GM18907 (cell line): ENCODE measurements around the gene FUT3.
"Not testable (repeated sequence)": the region's sequence is repeated elsewhere in the genome, so short reads cannot be mapped to it uniquely, and the experiment has no call there.

Source experiments
- ATAC-seq: cut with Tn5 transposase; IDR thresholded peaks from one replicate; pipeline ENCODE4 v1.9.1; 2021; ENCODE audit warnings: mild to moderate bottlenecking, moderate library complexity; ENCODE audit not compliant: unreplicated experiment

FUT3 gene

GRCh38 chr19:5882421-5882968 lies 31.2 kb upstream of the FUT3 start:
- no peak for ATAC-seq

- ATAC-seq: no peak
Observed at GRCh38 chr19:5881543-5882299, 30.5 kb upstream of the FUT3 start.

GRCh38 chr19:5880604-5881078 lies 29.4 kb upstream of the FUT3 start:
- ATAC-seq: no peak

GRCh38 chr19:5880196-5880595 lies 28.9 kb upstream of the FUT3 start:
- no peak for ATAC-seq

- ATAC-seq: no peak
Observed at GRCh38 chr19:5877882-5878281, 26.6 kb upstream of the FUT3 start.

- ATAC-seq: no peak
Observed at GRCh38 chr19:5877427-5877826, 26.2 kb upstream of the FUT3 start.

- ATAC-seq: not testable (repeated sequence)
Observed at GRCh38 chr19:5874496-5874895, 23.2 kb upstream of the FUT3 start.

GRCh38 chr19:5873617-5874199 lies 22.5 kb upstream of the FUT3 start:
- no peak for ATAC-seq

- no peak for ATAC-seq
Observed at GRCh38 chr19:5870986-5871394, 19.7 kb upstream of the FUT3 start.

- ATAC-seq: no peak
Observed at GRCh38 chr19:5867201-5868136, 16.2 kb upstream of the FUT3 start.

GRCh38 chr19:5865772-5866171 lies 14.5 kb upstream of the FUT3 start:
- ATAC-seq: no peak

- no peak for ATAC-seq
Observed at GRCh38 chr19:5864725-5865486, 13.7 kb upstream of the FUT3 start.

GRCh38 chr19:5864013-5864720 lies 12.9 kb upstream of the FUT3 start:
- ATAC-seq: no peak

GRCh38 chr19:5863030-5863665 lies 11.9 kb upstream of the FUT3 start:
- no peak for ATAC-seq

- no peak for ATAC-seq
Observed at GRCh38 chr19:5857203-5858081, 6.2 kb upstream of the FUT3 start.

- ATAC-seq: not testable (repeated sequence)
Observed at GRCh38 chr19:5855151-5855550, 3.9 kb upstream of the FUT3 start.

- ATAC-seq: not testable (repeated sequence)
Observed at GRCh38 chr19:5854121-5854520, 2.9 kb upstream of the FUT3 start.

GRCh38 chr19:5850743-5851293 lies 431 bp downstream of the FUT3 start:
- no peak for ATAC-seq
